Stimulated activated CD8-positive, alpha-beta memory T cell treated with anti-CD3 and anti-CD28 coated beads, Interleukin-7, amount 100 ng/mL, for 4 hours (primary cell): ENCODE results near the gene TNFRSF11A.
A peak's percentile ranks its signal among the peaks of the same experiment; 100 is the strongest.

Experiments used
- DNase-seq, 2 donors: peaks; one replicate each; pipeline ENCODE4 v3.0.0-alpha.2; 2020; ENCODE audit warnings: low read depth in 2 of 2

TNFRSF11A gene

GRCh38 chr18:62324917-62325805 is at the start of gene TNFRSF11A:
TNFRSF11A (plus strand) TSS chr18:62325310; CDS start chr18:62325353, 43 bp downstream.
- peak in 1 of 2 donors; percentile 33 for DNase-seq

DNA sequence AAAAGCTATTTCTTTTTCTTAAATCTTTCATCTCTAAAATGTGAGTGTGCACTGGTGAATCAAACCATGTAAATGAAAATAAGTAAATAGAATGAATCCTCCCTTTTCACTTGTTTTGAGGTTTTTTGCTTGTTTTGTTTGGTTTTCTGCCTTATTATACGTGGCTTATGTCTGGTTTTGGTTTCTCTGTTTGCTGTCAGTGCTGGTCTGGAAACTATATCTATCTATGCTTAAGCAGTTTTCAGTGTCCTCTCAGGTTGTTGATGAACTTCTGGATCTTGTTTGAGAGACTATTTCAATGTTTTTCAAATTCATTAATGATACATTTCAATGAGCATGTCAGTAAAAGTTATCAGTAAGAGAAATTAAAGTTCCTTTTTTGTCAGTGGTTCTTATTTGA is 48.1 kb upstream of the TNFRSF11A start:
- no peak for DNase-seq

- DNase-seq = no peak
Observed at GRCh38 chr18:62279561-62279960, 45.5 kb upstream of the TNFRSF11A start.

DNA sequence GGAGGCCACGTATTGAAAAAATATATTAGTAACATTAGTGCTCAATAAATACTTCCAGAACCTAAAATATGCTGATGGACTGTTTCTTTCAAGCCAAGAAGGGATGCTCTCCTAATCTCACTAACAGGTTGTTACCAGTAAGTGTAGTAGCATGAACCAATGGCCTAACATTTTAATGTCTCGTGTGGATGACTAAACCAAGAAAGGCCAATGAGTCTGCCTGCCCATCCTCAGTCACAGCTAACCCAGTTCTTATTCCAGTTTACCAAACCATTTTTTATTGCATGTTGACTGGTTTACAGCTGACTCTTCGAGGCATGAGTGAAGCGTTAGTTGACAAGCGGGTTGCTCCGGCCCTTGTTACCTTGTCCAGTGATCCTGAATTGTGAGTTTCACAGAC is 45.1 kb upstream of the TNFRSF11A start:
- no peak for DNase-seq

DNA sequence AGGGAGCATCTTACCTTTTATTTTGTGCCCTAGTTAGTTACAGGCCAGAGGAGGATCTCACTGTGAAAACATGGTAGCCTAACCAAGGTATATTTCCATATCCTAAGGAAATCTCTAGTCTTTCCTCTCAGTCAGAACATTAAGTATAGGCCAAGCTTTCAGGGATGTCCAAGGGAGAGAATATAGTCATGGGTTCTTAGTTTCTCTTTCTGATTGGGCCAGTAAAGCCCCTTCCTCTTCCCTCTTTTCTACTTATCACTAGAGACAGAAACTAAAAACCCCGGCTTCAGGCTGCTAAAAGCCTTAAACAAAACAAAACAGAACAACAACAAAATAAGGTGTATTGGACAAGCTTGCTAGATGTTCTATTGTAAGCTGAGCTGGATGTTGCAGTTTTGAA is 44.3 kb upstream of the TNFRSF11A start:
- DNase-seq = no peak

GRCh38 chr18:62281684-62282083 is 43.4 kb upstream of the TNFRSF11A start:
- no peak for DNase-seq

DNA sequence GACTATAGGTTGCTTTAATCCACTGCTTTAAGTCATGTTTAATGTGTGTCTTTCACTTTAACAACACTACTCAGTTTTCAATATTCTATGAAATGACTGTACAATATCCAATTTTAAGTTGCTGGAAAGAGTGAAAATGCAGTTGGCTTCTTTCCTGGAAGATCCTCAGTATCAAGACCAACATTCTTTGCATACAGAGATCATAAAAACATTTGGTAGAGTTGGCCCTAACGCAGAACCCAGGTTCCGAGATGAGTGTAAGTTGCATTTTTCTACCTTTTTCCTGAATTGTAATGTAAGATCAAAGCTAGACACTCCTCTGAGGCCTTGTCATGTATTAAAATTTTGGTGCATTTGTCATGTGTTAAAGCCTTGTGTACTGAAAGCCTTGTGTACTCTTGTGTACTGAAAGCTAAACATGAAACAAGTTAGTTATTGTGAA is 42.9 kb upstream of the TNFRSF11A start:
- DNase-seq = no peak

DNA sequence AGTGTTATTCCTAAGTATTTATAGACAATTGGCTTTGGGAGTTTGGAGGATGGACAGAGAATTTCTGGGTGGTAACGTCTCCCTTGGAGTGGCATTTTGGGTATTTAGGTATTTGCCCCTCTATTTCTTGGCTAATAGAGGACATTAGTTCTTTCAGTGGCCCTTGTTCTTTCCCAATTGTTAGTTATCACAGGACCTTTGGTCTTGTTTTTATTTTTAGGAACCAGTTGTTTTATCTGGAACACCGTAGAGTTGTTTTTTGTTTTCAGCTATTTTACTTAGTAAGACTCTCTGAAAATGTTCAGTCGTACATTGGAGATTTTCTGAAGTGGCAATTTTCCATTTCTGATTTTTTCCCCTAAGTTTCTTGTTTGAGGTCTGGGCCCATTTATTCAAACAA is 40.5 kb upstream of the TNFRSF11A start:
- no peak for DNase-seq

DNA sequence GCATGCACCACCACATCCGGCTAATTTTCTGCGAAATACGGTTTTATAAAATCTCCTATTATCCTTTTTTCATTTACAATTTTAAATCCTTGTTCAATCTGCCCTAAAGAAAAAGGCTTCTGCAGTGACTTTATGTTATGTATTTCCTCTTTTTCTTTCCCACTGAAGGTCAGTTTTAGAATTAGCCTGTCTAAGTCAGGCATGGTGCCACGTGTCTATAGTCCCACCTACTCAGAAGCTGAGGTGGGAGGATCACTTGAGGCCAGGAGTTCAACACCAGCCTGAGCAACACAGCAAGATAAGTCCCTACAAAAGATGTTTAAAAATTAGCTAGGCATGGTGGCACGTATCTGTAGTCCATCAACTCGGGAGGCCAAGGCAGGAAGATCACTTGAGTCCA is 39.8 kb upstream of the TNFRSF11A start:
- no peak for DNase-seq

GRCh38 chr18:62287781-62288664 is 37.1 kb upstream of the TNFRSF11A start:
- DNase-seq = no peak

DNA sequence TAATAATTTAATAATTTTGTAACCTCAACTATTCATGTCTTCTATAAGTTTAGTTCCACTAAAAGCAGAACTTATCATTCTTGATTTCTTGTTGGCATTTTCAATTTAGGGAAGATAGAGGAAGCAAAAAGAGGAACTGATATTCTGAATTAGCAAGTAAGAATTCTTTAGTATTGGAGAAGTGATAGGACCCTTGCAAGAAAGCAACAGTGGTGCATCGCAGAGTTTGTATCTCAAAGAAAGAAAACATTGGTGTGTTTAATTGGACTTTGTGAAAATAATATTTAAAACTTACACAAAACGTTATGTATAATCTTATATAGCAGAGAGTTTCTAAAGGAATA is 36.5 kb upstream of the TNFRSF11A start:
- DNase-seq = no peak

- no peak for DNase-seq
Observed at GRCh38 chr18:62289047-62289446, 36.1 kb upstream of the TNFRSF11A start.

- DNase-seq = no peak
Observed at GRCh38 chr18:62294073-62294472, 31.0 kb upstream of the TNFRSF11A start.

- DNase-seq = no peak
Observed at GRCh38 chr18:62300359-62300963, 24.6 kb upstream of the TNFRSF11A start.

- no peak for DNase-seq
Observed at GRCh38 chr18:62301322-62301721, 23.8 kb upstream of the TNFRSF11A start.

DNA sequence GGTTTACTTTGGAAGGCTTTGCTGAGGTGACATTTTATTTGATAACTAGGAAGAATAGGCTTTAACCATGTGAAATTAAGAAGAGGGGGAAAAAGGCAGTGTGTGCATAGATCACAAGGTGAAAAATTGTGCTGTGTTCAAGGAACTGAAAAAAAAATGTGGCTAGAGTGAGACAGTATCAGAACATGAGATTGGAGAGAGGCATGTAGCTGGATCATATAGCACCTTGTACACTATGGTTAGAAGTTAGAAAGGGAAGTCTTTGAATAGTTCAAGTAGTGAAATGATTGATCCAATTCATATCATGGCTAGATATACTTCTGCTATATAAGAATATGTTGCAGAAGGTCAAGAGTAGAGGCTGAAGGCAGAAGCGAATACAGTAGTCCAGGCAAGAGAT is 12.3 kb upstream of the TNFRSF11A start:
- DNase-seq = no peak

DNA sequence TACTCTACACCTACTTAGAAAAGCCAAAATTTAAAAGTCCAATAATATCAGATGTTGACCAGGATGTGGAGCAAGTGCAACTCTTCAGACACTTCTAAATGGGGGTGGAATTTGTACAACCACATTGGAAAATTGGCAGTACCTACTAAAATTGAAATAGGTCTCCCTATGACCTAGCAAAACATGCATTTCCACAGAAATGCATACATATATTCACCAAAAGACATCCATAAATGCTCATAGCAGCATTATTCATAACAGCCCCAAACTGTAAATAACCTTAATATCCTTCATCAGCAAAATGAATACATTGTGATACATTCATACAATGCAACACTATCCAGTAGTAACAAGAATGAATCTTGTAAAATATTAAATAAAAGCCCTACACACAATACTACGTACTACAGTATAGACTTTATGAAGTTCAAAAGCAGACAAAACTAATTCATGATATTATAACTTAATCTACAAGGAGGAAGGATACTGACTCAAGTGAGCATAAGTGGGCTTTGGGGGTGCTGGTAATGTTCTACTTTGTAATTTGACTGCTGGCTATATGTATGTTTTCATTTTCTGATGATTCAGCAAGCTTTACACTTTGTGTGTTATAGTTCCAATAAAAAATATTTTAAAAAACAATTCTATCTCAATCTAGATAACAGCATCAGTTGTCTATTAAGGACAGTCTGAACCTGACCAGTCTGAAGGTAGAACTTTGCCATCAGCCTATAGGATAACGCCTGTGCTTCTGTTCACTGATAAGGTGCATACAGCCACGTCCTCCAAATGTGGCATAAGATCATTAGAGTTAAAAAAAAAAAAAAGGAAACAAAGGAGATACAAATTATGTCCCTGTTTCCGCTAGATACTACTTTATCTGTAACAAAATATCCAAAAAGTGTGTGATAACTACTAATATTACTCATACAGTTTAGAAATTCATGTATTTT is 6.6 kb upstream of the TNFRSF11A start:
- no peak for DNase-seq

GRCh38 chr18:62321201-62321600 is 3.9 kb upstream of the TNFRSF11A start:
- no peak for DNase-seq

GRCh38 chr18:62323483-62324180 is 1.5 kb upstream of the TNFRSF11A start:
- no peak for DNase-seq

GRCh38 chr18:62324181-62324828 is 805 bp upstream of the TNFRSF11A start:
- DNase-seq = no peak
